HuH-7.5 (cell line): ENCODE results near the gene HIBADH.
"Not testable (repeated sequence)": the region's sequence is repeated elsewhere in the genome, so short reads cannot be mapped to it uniquely, and the experiment has no call there.

ENCODE experiments used
- DNase-seq: peaks from one replicate; pipeline ENCODE4 v3.0.0; 2011; ENCODE audit warnings: low spot score

Gene HIBADH

GRCh38 chr7:27547401-27547800 is 115.3 kb downstream of the HIBADH start:
- no peak for DNase-seq

- DNase-seq, result no peak
These were observed 116.1 kb downstream of the HIBADH start for GRCh38 chr7:27546610-27547009.

GRCh38 chr7:27535795-27536194 is 126.9 kb downstream of the HIBADH start:
- DNase-seq, result no peak

GRCh38 chr7:27533652-27534081 is 129.0 kb downstream of the HIBADH start:
- no peak for DNase-seq

- no peak for DNase-seq
These were observed 130.4 kb downstream of the HIBADH start for GRCh38 chr7:27532314-27532713.

GRCh38 chr7:27527348-27527714 is 135.4 kb downstream of the HIBADH start:
- DNase-seq, result no peak

- DNase-seq, result no peak
These were observed 135.9 kb downstream of the HIBADH start for GRCh38 chr7:27526611-27527347.

- DNase-seq, result no peak
These were observed 136.6 kb downstream of the HIBADH start for GRCh38 chr7:27526131-27526530.

- no peak for DNase-seq
These were observed 139.4 kb downstream of the HIBADH start for GRCh38 chr7:27523321-27523720.

- no peak for DNase-seq
These were observed 140.1 kb downstream of the HIBADH start for GRCh38 chr7:27522566-27522965.

GRCh38 chr7:27520815-27521790 is 141.6 kb downstream of the HIBADH start:
- DNase-seq, result no peak

GRCh38 chr7:27519793-27520469 is 142.8 kb downstream of the HIBADH start:
- no peak for DNase-seq

- no peak for DNase-seq
These were observed 143.9 kb downstream of the HIBADH start for GRCh38 chr7:27518561-27519350.

GRCh38 chr7:27516421-27516820 is 146.3 kb downstream of the HIBADH start:
- no peak for DNase-seq

- no peak for DNase-seq
These were observed 146.8 kb downstream of the HIBADH start for GRCh38 chr7:27515933-27516332.

- DNase-seq, result no peak
These were observed 147.8 kb downstream of the HIBADH start for GRCh38 chr7:27514861-27515260.

GRCh38 chr7:27513885-27514284 is 148.8 kb downstream of the HIBADH start:
- DNase-seq, result no peak

- not testable (repeated sequence) for DNase-seq
These were observed 151.3 kb downstream of the HIBADH start for GRCh38 chr7:27511370-27511769.

- DNase-seq, result no peak
These were observed 152.1 kb downstream of the HIBADH start for GRCh38 chr7:27510541-27510940.

GRCh38 chr7:27501879-27502278 is 160.8 kb downstream of the HIBADH start:
- DNase-seq, result not testable (repeated sequence)

GRCh38 chr7:27501001-27501400 is 161.7 kb downstream of the HIBADH start:
- no peak for DNase-seq

GRCh38 chr7:27492224-27492623 is 170.5 kb downstream of the HIBADH start:
- DNase-seq, result no peak
